ENCODE results near the gene LHCGR.

Gene LHCGR

GRCh38 chr2:48694149-48694548 lies 61.4 kb downstream of the LHCGR start:
- Histone ChIP-seq H3K4me1 (ENCODE audit: control insufficient read depth, insufficient read depth, low read length, poor library complexity, severe bottlenecking) (no peaks in the 10 kb centered on the region), H3K9me3 (ENCODE audit: control insufficient read depth, low read length) (no peaks in the 10 kb centered on the region), H3K27ac (ENCODE audit: insufficient read depth, low read length, poor library complexity, severe bottlenecking) (no peak overlapping the region), H3K36me3 (ENCODE audit: control insufficient read depth, insufficient read depth, low read length) (no peaks in the 10 kb centered on the region), H3K27me3 (replicated peaks; ENCODE audit: control insufficient read depth, insufficient read depth, low read length, poor library complexity, severe bottlenecking) (no peaks in the 10 kb centered on the region), H3K4me3 (ENCODE audit: insufficient read depth, low read depth, low read length, poor library complexity, severe bottlenecking) (no peak overlapping the region)
- DNase-seq, result no peak

- no peak overlapping the region for H3K27ac ChIP-seq (ENCODE audit: insufficient read depth, low read length, poor library complexity, severe bottlenecking)
- H3K36me3 ChIP-seq (ENCODE audit: control insufficient read depth, insufficient read depth, low read length), result no peaks in the 10 kb centered on the region
- H3K4me3 ChIP-seq (ENCODE audit: insufficient read depth, low read depth, low read length, poor library complexity, severe bottlenecking), result no peak overlapping the region
- H3K9me3 ChIP-seq (ENCODE audit: control insufficient read depth, low read length), result no peaks in the 10 kb centered on the region
- no peaks in the 10 kb centered on the region for H3K27me3 ChIP-seq (replicated peaks; ENCODE audit: control insufficient read depth, insufficient read depth, low read length, poor library complexity, severe bottlenecking)
- H3K4me1 ChIP-seq (ENCODE audit: control insufficient read depth, insufficient read depth, low read length, poor library complexity, severe bottlenecking), result no peaks in the 10 kb centered on the region
- DNase-seq, result no peak
These were observed 61.9 kb downstream of the LHCGR start for GRCh38 chr2:48693645-48694044.

DNA sequence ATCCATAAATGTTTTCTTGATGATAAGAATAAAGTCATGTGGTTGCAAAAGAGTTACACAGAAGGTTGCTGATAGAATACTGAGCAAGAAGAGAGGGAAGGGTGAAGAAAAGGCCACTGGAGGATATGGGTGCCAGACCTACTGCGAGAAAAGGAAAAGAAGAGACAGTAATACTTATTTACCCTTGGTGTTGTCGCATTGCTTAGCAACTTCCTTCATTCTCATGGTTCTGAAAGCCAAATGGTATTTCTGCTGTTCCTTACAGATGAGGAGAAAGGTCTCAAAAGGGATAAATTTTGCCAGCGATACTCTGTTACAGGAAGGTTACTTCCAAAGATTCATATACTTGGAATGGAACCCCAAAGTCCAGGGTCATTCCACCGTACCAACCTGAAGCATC lies 62.5 kb downstream of the LHCGR start:
- Histone ChIP-seq H3K36me3 (ENCODE audit: control insufficient read depth, insufficient read depth, low read length) (no peaks in the 10 kb centered on the region), H3K27ac (ENCODE audit: insufficient read depth, low read length, poor library complexity, severe bottlenecking) (no peak overlapping the region), H3K4me3 (ENCODE audit: insufficient read depth, low read depth, low read length, poor library complexity, severe bottlenecking) (no peak overlapping the region), H3K27me3 (replicated peaks; ENCODE audit: control insufficient read depth, insufficient read depth, low read length, poor library complexity, severe bottlenecking) (no peaks in the 10 kb centered on the region), H3K9me3 (ENCODE audit: control insufficient read depth, low read length) (no peaks in the 10 kb centered on the region), H3K4me1 (ENCODE audit: control insufficient read depth, insufficient read depth, low read length, poor library complexity, severe bottlenecking) (no peaks in the 10 kb centered on the region)
- DNase-seq, result no peak

DNA sequence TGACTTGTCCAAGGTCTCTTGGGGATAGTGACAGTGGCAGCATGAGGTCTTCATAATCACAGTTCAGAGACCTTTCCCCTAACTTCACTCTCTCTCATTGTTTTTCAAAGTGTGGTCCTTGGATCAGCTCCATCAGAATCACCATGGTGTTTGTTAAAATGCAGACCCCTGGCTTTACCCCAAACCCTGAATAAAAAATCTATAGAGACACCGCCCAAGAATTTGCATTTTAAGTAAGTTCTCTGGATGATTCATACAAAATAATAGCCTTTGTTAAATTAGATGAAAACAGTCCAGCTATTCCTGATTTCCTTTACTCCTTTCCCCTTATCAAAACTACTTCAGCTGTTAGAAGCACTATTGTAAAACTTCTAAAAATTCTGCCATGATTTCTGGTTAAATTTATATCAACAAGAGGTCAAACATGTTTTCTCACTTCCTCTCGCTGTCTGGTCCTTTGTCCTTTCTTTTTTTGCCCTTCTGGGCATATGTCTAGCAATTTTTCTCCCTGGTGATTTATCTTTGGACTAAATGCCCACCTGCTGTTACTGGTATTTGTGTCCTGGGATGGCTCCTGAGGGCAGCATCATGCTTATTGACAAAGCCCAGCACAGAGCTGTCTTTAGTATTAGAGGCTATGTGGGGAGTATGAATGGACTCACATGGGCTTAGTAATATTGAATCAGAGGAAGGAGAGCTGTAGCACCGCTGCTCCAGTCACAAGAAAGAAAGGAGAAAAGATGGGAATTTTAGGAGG lies 63.4 kb downstream of the LHCGR start:
- H3K36me3 ChIP-seq (ENCODE audit: control insufficient read depth, insufficient read depth, low read length), result no peaks in the 10 kb centered on the region
- H3K27ac ChIP-seq (ENCODE audit: insufficient read depth, low read length, poor library complexity, severe bottlenecking), result no peak overlapping the region
- DNase-seq, result no peak
- H3K4me1 ChIP-seq (ENCODE audit: control insufficient read depth, insufficient read depth, low read length, poor library complexity, severe bottlenecking), result no peaks in the 10 kb centered on the region
- no peak overlapping the region for H3K4me3 ChIP-seq (ENCODE audit: insufficient read depth, low read depth, low read length, poor library complexity, severe bottlenecking)
- H3K9me3 ChIP-seq (ENCODE audit: control insufficient read depth, low read length), result no peaks in the 10 kb centered on the region
- H3K27me3 ChIP-seq (replicated peaks; ENCODE audit: control insufficient read depth, insufficient read depth, low read length, poor library complexity, severe bottlenecking), result no peaks in the 10 kb centered on the region

DNA sequence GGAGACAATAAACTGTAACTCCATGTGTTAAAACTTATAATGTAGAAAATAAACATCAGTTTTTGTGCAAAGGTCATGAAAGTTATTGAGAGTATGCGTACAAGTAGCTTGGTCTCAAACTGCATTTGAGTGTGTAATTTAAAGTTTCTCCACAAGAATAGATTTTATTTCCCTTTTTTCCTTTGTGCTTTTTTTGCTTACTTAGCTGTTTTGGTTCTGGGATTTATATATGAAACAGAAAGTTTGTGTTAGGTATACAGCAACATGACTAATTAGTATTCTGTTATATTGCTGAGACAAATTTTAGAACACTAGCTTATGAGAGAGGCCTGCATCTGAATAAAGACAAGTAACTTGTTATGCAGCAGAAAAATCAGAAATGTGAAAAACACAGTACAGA lies 70.4 kb downstream of the LHCGR start:
- Histone ChIP-seq H3K4me3 (ENCODE audit: insufficient read depth, low read depth, low read length, poor library complexity, severe bottlenecking) (no peak overlapping the region), H3K4me1 (ENCODE audit: control insufficient read depth, insufficient read depth, low read length, poor library complexity, severe bottlenecking) (no peaks in the 10 kb centered on the region), H3K36me3 (ENCODE audit: control insufficient read depth, insufficient read depth, low read length) (no peaks in the 10 kb centered on the region), H3K9me3 (ENCODE audit: control insufficient read depth, low read length) (no peaks in the 10 kb centered on the region), H3K27me3 (replicated peaks; ENCODE audit: control insufficient read depth, insufficient read depth, low read length, poor library complexity, severe bottlenecking) (no peaks in the 10 kb centered on the region), H3K27ac (ENCODE audit: insufficient read depth, low read length, poor library complexity, severe bottlenecking) (no peak overlapping the region)
- DNase-seq, result no peak

- Histone ChIP-seq H3K9me3 (ENCODE audit: control insufficient read depth, low read length) (no peaks in the 10 kb centered on the region), H3K36me3 (ENCODE audit: control insufficient read depth, insufficient read depth, low read length) (no peaks in the 10 kb centered on the region), H3K4me3 (ENCODE audit: insufficient read depth, low read depth, low read length, poor library complexity, severe bottlenecking) (no peak overlapping the region), H3K4me1 (ENCODE audit: control insufficient read depth, insufficient read depth, low read length, poor library complexity, severe bottlenecking) (no peaks in the 10 kb centered on the region), H3K27me3 (replicated peaks; ENCODE audit: control insufficient read depth, insufficient read depth, low read length, poor library complexity, severe bottlenecking) (no peaks in the 10 kb centered on the region), H3K27ac (ENCODE audit: insufficient read depth, low read length, poor library complexity, severe bottlenecking) (no peak overlapping the region)
- no peak for DNase-seq
These were observed 78.1 kb downstream of the LHCGR start for GRCh38 chr2:48677450-48677849.

GRCh38 chr2:48674933-48675332 lies 80.6 kb downstream of the LHCGR start:
- no peak for DNase-seq
- no peaks in the 10 kb centered on the region for H3K9me3 ChIP-seq (ENCODE audit: control insufficient read depth, low read length)
- no peaks in the 10 kb centered on the region for H3K4me1 ChIP-seq (ENCODE audit: control insufficient read depth, insufficient read depth, low read length, poor library complexity, severe bottlenecking)
- no peaks in the 10 kb centered on the region for H3K36me3 ChIP-seq (ENCODE audit: control insufficient read depth, insufficient read depth, low read length)
- H3K27ac ChIP-seq (ENCODE audit: insufficient read depth, low read length, poor library complexity, severe bottlenecking), result no peak overlapping the region
- no peak overlapping the region for H3K4me3 ChIP-seq (ENCODE audit: insufficient read depth, low read depth, low read length, poor library complexity, severe bottlenecking)
- no peaks in the 10 kb centered on the region for H3K27me3 ChIP-seq (replicated peaks; ENCODE audit: control insufficient read depth, insufficient read depth, low read length, poor library complexity, severe bottlenecking)

DNA sequence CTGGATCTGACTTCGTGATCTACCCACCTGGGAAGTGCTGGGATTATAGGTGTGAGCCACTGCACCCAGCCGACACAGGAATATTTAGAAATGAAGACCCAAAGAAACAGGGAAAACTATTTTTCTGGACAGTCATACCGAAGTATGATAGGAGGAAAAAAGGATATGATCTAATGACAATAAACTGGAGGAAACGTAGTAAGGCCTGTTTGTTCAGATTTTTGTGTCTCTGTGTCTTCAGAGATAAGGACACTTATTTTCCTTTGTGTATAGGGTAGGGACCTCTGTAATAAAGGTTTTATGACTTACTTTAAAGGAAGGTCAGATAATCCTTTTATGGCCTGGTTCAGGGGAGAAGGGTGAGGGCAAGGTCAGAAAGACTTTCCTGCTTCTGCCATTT lies 81.9 kb downstream of the LHCGR start:
- DNase-seq, result no peak
- no peak overlapping the region for H3K4me3 ChIP-seq (ENCODE audit: insufficient read depth, low read depth, low read length, poor library complexity, severe bottlenecking)
- H3K9me3 ChIP-seq (ENCODE audit: control insufficient read depth, low read length), result no peaks in the 10 kb centered on the region
- no peak overlapping the region for H3K27ac ChIP-seq (ENCODE audit: insufficient read depth, low read length, poor library complexity, severe bottlenecking)
- H3K27me3 ChIP-seq (replicated peaks; ENCODE audit: control insufficient read depth, insufficient read depth, low read length, poor library complexity, severe bottlenecking), result no peaks in the 10 kb centered on the region
- H3K4me1 ChIP-seq (ENCODE audit: control insufficient read depth, insufficient read depth, low read length, poor library complexity, severe bottlenecking), result no peaks in the 10 kb centered on the region
- no peaks in the 10 kb centered on the region for H3K36me3 ChIP-seq (ENCODE audit: control insufficient read depth, insufficient read depth, low read length)

- H3K36me3 ChIP-seq (ENCODE audit: control insufficient read depth, insufficient read depth, low read length), result no peaks in the 10 kb centered on the region
- no peak for DNase-seq
- H3K4me1 ChIP-seq (ENCODE audit: control insufficient read depth, insufficient read depth, low read length, poor library complexity, severe bottlenecking), result no peaks in the 10 kb centered on the region
- no peaks in the 10 kb centered on the region for H3K9me3 ChIP-seq (ENCODE audit: control insufficient read depth, low read length)
- no peak overlapping the region for H3K27ac ChIP-seq (ENCODE audit: insufficient read depth, low read length, poor library complexity, severe bottlenecking)
- no peaks in the 10 kb centered on the region for H3K27me3 ChIP-seq (replicated peaks; ENCODE audit: control insufficient read depth, insufficient read depth, low read length, poor library complexity, severe bottlenecking)
- no peak overlapping the region for H3K4me3 ChIP-seq (ENCODE audit: insufficient read depth, low read depth, low read length, poor library complexity, severe bottlenecking)
These were observed 86.5 kb downstream of the LHCGR start for GRCh38 chr2:48668992-48669391.

DNA sequence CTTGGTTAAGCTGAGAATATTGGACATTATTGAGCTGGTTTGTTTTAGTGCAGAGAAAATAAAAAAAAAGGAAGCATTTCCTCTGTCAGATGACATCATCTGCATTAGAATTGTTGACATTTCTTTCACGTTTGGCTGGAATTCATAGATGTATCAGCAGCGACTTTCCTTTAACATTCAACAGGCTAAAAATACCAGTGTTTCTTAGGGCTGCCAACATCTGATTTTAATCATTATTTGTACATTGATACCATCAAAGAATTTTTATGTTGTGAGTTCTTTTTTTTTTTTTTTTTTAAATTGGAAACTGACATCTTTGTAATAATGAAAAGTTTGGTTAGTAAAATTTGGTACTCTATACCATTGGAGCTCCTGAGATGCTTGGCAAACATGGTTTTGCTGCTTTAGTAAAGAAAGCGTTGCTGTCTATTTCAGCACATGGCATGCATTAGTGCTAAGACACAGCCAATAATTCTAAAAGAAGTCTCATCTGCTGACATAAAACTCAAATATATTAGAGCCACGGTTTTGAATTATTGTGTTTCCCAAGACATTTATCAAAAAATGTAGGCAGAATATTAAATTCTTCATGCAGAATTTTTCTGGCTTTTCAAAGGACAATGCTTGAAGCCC lies 104.2 kb downstream of the LHCGR start:
- no peak for DNase-seq
- Histone ChIP-seq H3K27me3 (replicated peaks; ENCODE audit: control insufficient read depth, insufficient read depth, low read length, poor library complexity, severe bottlenecking) (no peaks in the 10 kb centered on the region), H3K36me3 (ENCODE audit: control insufficient read depth, insufficient read depth, low read length) (no peaks in the 10 kb centered on the region)

More for the DNA sequence above, 104.2 kb downstream of the LHCGR start:
- H3K27ac ChIP-seq (ENCODE audit: insufficient read depth, low read length, poor library complexity, severe bottlenecking), result no peak overlapping the region
- H3K4me1 ChIP-seq (ENCODE audit: control insufficient read depth, insufficient read depth, low read length, poor library complexity, severe bottlenecking), result no peaks in the 10 kb centered on the region
- no peak overlapping the region for H3K4me3 ChIP-seq (ENCODE audit: insufficient read depth, low read depth, low read length, poor library complexity, severe bottlenecking)
- H3K9me3 ChIP-seq (ENCODE audit: control insufficient read depth, low read length), result no peaks in the 10 kb centered on the region

Measured in effector memory CD4-positive, alpha-beta T cell (primary cell).